HL-60 (cell line): ENCODE results near the gene PRKAR2B.
"Not testable (repeated sequence)": the region's sequence is repeated elsewhere in the genome, so short reads cannot be mapped to it uniquely, and the experiment has no call there.

ENCODE experiments used
- DNase-seq, 2 experiments: peaks; one replicate each; pipeline ENCODE4 v3.0.0-alpha.2; 2010 to 2020; ENCODE audit warnings: low read depth in 1 of 2, low spot score in 1 of 2
- H3K27ac ChIP-seq: fragments of 250-450 bp; sonication (Bioruptor Pico); replicated peaks from 2 replicates; pipeline ENCODE4 v1.5.1; 2020; ENCODE audit warnings: mild to moderate bottlenecking, moderate library complexity
- H3K27me3 ChIP-seq: fragments of 250-450 bp; sonication (Bioruptor Pico); 2 replicates; pipeline ENCODE4 v1.5.1; 2021; ENCODE audit warnings: mild to moderate bottlenecking, moderate library complexity; ENCODE audit not compliant: insufficient read depth, poor library complexity, severe bottlenecking
- H3K4me3 ChIP-seq: replicated peaks from 2 replicates; pipeline ENCODE4 v1.5.1; 2011; ENCODE audit warnings: mild to moderate bottlenecking, control low read depth, low read length; ENCODE audit not compliant: insufficient read depth
- GABPA ChIP-seq: IDR thresholded peaks from 2 replicates; pipeline ENCODE4 v1.6.1; 2012; ENCODE audit warnings: low read depth
- POLR2AphosphoS5 ChIP-seq: IDR thresholded peaks from 2 replicates; pipeline ENCODE4 v1.6.1; 2012; ENCODE audit warnings: low read depth
- SPI1 ChIP-seq: IDR thresholded peaks from 2 replicates; pipeline ENCODE4 v1.6.1; 2012; ENCODE audit warnings: low read depth, mild to moderate bottlenecking, borderline replicate concordance
- TF ChIP-seq, protein P1 (sequence below): IDR thresholded peaks from one replicate; pipeline ENCODE4 v1.5.1; 2011; ENCODE audit warnings: low read length, control low read depth, inconsistent platforms; ENCODE audit not compliant: insufficient read depth
- TF ChIP-seq, protein P2 (sequence below): IDR thresholded peaks from 2 replicates; pipeline ENCODE4 v1.6.1; 2012; ENCODE audit warnings: low read depth; ENCODE audit not compliant: insufficient replicate concordance

The PRKAR2B gene

DNA sequence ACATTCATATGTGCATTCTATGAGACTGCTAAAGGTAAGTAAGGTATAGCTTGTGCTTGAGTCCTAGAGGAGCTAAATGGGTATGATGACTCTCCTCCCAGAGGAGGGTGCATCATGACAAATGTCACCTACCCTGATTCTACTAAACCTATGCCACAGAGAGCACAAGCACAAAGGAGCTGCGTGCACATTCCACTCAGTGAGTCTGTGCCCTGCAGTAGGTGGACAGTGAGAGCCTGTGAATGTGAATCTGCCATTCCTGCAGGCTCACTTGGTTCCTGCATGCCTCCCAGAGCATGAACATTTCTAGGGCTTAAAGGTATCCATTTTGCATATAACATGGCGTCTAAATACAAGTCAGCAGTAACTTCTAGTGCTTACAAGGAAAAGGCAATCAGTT is 46.8 kb downstream of the PRKAR2B start:
- TF ChIP-seq GABPA (no peak), SPI1 (no peak), POLR2AphosphoS5 (no peak)
- TF ChIP-seq, protein P1, sequence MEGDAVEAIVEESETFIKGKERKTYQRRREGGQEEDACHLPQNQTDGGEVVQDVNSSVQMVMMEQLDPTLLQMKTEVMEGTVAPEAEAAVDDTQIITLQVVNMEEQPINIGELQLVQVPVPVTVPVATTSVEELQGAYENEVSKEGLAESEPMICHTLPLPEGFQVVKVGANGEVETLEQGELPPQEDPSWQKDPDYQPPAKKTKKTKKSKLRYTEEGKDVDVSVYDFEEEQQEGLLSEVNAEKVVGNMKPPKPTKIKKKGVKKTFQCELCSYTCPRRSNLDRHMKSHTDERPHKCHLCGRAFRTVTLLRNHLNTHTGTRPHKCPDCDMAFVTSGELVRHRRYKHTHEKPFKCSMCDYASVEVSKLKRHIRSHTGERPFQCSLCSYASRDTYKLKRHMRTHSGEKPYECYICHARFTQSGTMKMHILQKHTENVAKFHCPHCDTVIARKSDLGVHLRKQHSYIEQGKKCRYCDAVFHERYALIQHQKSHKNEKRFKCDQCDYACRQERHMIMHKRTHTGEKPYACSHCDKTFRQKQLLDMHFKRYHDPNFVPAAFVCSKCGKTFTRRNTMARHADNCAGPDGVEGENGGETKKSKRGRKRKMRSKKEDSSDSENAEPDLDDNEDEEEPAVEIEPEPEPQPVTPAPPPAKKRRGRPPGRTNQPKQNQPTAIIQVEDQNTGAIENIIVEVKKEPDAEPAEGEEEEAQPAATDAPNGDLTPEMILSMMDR, result no peak
- TF ChIP-seq, protein P2, sequence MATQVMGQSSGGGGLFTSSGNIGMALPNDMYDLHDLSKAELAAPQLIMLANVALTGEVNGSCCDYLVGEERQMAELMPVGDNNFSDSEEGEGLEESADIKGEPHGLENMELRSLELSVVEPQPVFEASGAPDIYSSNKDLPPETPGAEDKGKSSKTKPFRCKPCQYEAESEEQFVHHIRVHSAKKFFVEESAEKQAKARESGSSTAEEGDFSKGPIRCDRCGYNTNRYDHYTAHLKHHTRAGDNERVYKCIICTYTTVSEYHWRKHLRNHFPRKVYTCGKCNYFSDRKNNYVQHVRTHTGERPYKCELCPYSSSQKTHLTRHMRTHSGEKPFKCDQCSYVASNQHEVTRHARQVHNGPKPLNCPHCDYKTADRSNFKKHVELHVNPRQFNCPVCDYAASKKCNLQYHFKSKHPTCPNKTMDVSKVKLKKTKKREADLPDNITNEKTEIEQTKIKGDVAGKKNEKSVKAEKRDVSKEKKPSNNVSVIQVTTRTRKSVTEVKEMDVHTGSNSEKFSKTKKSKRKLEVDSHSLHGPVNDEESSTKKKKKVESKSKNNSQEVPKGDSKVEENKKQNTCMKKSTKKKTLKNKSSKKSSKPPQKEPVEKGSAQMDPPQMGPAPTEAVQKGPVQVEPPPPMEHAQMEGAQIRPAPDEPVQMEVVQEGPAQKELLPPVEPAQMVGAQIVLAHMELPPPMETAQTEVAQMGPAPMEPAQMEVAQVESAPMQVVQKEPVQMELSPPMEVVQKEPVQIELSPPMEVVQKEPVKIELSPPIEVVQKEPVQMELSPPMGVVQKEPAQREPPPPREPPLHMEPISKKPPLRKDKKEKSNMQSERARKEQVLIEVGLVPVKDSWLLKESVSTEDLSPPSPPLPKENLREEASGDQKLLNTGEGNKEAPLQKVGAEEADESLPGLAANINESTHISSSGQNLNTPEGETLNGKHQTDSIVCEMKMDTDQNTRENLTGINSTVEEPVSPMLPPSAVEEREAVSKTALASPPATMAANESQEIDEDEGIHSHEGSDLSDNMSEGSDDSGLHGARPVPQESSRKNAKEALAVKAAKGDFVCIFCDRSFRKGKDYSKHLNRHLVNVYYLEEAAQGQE, result no peak
- Histone ChIP-seq H3K27me3 (no peaks in the 10 kb centered on the region), H3K4me3 (no peak overlapping the region), H3K27ac (no peak overlapping the region)
- DNase-seq, result no peak

DNA sequence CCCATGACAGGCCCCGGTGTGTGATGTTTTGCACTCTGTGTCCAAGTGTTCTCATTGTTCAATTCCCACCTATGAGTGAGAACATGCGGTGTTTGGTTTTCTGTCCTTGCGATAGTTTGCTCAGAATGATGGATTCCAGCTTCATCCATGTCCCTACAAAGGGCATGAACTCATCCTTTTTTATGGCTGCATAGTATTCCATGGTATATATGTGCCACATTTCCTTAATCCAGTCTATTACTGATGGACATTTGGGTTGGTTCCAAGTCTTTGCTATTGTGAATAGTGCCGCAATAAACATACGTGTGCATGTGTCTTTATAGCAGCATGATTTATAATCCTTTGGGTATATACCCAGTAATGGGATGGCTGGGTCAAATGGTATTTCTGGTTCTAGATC is 49.2 kb downstream of the PRKAR2B start:
- not testable (repeated sequence) for DNase-seq, H3K27me3 ChIP-seq, H3K4me3 ChIP-seq, H3K27ac ChIP-seq

DNA sequence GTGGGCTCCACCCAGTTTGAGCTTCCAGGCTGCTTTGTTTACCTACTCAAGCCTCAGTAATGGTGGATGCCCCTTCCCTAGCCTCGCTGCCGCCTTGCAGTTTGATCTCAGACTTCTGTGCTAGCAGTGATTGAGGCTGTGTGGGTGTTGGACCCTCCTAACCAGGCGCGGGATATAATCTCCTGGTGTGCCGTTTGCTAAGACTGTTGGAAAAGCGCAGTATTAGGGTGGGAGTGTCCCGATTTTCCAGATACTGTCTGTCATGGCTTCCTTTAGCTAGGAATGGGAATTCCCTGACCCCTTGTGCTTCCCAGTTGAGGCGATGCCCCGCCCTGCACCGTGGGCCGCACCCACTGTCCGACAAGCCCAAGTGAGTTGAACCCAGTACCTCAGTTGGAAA is 54.6 kb downstream of the PRKAR2B start:
- H3K27me3 ChIP-seq, DNase-seq, H3K4me3 ChIP-seq, H3K27ac ChIP-seq: not testable (repeated sequence)

DNA sequence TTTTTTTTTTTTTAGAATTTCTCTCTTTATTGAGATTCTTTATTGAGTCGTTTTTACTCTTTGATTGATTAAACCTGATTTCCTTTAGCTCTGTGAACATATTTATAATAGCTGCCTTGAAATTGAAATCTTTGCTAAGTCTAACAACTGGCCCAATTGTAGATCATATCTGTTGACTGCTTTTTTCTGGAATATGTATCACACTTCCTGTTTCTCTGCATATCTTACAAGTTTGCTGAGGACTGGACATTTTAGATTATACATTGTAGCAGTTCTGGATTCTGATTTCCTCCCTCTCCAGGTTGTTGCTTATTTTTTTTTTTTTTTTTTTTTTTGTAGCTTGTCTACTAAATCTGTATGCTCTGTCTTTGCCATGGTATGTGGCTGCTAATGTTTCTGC is 56.3 kb downstream of the PRKAR2B start:
- H3K4me3 ChIP-seq, result no peak overlapping the region
- H3K27me3 ChIP-seq, result peaks cover 4% of the 10 kb centered on the region
- TF ChIP-seq, protein P1, result no peak
- TF ChIP-seq SPI1, result 0 out of 2 replicates have a peak, but pooled peaks have one; percentile 10
- no peak for TF ChIP-seq POLR2AphosphoS5
- no peak for TF ChIP-seq GABPA
- TF ChIP-seq, protein P2, result no peak
- no peak overlapping the region for H3K27ac ChIP-seq
- DNase-seq, result no peak

DNA sequence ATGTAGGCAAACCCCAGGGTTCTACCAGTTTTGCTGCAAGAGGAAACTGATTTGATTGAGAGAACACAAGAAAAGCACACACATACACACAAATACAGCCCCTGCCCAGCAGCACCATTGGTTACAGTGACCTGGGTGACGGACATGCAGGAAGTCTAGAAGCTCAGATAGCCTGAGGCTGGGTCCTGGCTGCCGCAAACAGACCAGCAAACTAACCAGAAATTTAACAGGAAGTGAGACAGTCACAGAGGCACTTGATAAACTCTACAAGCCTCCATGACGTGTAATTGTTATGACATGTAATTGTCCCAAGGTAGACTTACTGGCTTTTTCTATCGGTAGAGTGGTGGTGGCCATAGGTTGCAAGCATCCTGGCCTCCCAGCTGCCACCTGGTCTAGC is 58.9 kb downstream of the PRKAR2B start:
- no peak for TF ChIP-seq GABPA
- TF ChIP-seq, protein P1, result no peak
- no peak for TF ChIP-seq POLR2AphosphoS5
- TF ChIP-seq, protein P2, result no peak
- no peak for TF ChIP-seq SPI1
- H3K4me3 ChIP-seq, result no peak overlapping the region
- no peaks in the 10 kb centered on the region for H3K27me3 ChIP-seq
- no peak overlapping the region for H3K27ac ChIP-seq
- no peak for DNase-seq
